HL-60 (cell line): ENCODE measurements around the gene IDH3B.

Source experiments
- GABPA ChIP-seq: IDR thresholded peaks from 2 replicates; pipeline ENCODE4 v1.6.1; 2012; ENCODE audit warnings: low read depth
- POLR2AphosphoS5 ChIP-seq: IDR thresholded peaks from 2 replicates; pipeline ENCODE4 v1.6.1; 2012; ENCODE audit warnings: low read depth
- TF ChIP-seq, protein P1 (sequence below): IDR thresholded peaks from one replicate; pipeline ENCODE4 v1.5.1; 2011; ENCODE audit warnings: low read length, control low read depth, inconsistent platforms; ENCODE audit not compliant: insufficient read depth
- TF ChIP-seq, protein P2 (sequence below): IDR thresholded peaks from 2 replicates; pipeline ENCODE4 v1.6.1; 2012; ENCODE audit warnings: low read depth; ENCODE audit not compliant: insufficient replicate concordance

GRCh38 chr20:2672446-2672845 lies 8.4 kb upstream of the IDH3B start:
- TF ChIP-seq GABPA (no peak), POLR2AphosphoS5 (no peak)
- TF ChIP-seq, protein P1, sequence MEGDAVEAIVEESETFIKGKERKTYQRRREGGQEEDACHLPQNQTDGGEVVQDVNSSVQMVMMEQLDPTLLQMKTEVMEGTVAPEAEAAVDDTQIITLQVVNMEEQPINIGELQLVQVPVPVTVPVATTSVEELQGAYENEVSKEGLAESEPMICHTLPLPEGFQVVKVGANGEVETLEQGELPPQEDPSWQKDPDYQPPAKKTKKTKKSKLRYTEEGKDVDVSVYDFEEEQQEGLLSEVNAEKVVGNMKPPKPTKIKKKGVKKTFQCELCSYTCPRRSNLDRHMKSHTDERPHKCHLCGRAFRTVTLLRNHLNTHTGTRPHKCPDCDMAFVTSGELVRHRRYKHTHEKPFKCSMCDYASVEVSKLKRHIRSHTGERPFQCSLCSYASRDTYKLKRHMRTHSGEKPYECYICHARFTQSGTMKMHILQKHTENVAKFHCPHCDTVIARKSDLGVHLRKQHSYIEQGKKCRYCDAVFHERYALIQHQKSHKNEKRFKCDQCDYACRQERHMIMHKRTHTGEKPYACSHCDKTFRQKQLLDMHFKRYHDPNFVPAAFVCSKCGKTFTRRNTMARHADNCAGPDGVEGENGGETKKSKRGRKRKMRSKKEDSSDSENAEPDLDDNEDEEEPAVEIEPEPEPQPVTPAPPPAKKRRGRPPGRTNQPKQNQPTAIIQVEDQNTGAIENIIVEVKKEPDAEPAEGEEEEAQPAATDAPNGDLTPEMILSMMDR, result no peak
- TF ChIP-seq, protein P2, sequence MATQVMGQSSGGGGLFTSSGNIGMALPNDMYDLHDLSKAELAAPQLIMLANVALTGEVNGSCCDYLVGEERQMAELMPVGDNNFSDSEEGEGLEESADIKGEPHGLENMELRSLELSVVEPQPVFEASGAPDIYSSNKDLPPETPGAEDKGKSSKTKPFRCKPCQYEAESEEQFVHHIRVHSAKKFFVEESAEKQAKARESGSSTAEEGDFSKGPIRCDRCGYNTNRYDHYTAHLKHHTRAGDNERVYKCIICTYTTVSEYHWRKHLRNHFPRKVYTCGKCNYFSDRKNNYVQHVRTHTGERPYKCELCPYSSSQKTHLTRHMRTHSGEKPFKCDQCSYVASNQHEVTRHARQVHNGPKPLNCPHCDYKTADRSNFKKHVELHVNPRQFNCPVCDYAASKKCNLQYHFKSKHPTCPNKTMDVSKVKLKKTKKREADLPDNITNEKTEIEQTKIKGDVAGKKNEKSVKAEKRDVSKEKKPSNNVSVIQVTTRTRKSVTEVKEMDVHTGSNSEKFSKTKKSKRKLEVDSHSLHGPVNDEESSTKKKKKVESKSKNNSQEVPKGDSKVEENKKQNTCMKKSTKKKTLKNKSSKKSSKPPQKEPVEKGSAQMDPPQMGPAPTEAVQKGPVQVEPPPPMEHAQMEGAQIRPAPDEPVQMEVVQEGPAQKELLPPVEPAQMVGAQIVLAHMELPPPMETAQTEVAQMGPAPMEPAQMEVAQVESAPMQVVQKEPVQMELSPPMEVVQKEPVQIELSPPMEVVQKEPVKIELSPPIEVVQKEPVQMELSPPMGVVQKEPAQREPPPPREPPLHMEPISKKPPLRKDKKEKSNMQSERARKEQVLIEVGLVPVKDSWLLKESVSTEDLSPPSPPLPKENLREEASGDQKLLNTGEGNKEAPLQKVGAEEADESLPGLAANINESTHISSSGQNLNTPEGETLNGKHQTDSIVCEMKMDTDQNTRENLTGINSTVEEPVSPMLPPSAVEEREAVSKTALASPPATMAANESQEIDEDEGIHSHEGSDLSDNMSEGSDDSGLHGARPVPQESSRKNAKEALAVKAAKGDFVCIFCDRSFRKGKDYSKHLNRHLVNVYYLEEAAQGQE, result no peak
